Muscle of back (tissue), 11 donors: Measurements from ENCODE around the gene PCDHGA1. TPM values are rescaled to one million over a fixed set of nuclear protein-coding genes. Genes with fewer than 3 reads are reported as not detected.
A peak's percentile ranks its signal among the peaks of the same experiment; 100 is the strongest.
"Not testable (repeated sequence)": the region's sequence is repeated elsewhere in the genome, so short reads cannot be mapped to it uniquely, and the experiment has no call there.

Experiments
- DNase-seq, 3 donors: peaks; one replicate each; pipeline versions ENCODE4 v3.0.0 to v3.0.0-alpha.2; 2013
- polyA plus RNA-seq, 10 donors: library from polyadenylated mRNA; unstranded; fragments of 120-200 nt; gene quantifications; one replicate each; pipeline ENCODE4 v1.2.1, GENCODE V29; 2013; ENCODE audit not compliant: insufficient read length in 10 of 10

PCDHGA1 gene
- polyA plus RNA-seq, 10 donors, result 0.38 to 0.64 (median 0.54) TPM

- no peak for DNase-seq
Measured at GRCh38 chr5:141345327-141345726, 15.0 kb downstream of the PCDHGA1 start.

DNA sequence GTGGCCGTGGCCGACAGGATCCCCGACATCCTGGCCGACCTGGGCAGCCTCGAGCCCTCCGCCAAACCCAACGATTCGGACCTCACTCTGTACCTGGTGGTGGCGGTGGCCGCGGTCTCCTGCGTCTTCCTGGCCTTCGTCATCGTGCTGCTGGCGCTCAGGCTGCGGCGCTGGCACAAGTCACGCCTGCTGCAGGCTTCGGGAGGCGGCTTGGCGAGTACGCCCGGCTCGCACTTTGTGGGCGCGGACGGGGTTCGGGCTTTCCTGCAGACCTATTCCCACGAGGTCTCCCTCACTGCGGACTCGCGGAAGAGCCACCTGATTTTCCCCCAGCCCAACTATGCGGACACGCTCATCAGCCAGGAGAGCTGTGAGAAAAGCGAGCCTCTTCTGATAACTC lies 15.7 kb downstream of the PCDHGA1 start:
- DNase-seq, result not testable (repeated sequence)

GRCh38 chr5:141349917-141350619 lies 19.8 kb downstream of the PCDHGA1 start, which contains the start of gene PCDHGB1:
TSS of gene PCDHGB1 (plus strand) at chr5:141350099. CDS start at chr5:141350261, 162 bp downstream.
- DNase-seq, result no peak

DNA sequence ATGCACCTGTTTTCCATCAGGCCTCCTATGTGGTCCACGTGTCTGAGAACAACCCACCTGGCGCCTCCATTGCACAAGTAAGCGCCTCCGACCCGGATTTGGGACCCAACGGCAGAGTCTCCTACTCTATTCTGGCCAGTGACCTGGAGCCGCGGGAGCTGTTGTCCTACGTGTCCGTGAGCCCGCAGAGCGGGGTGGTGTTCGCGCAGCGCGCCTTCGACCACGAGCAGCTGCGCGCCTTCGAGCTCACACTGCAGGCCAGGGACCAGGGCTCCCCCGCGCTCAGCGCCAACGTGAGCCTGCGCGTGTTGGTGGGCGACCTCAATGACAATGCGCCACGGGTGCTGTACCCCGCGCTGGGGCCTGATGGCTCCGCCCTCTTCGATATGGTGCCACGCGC lies 21.3 kb downstream of the PCDHGA1 start:
- no peak for DNase-seq

- DNase-seq, result no peak
Measured at GRCh38 chr5:141354900-141355469, 24.7 kb downstream of the PCDHGA1 start, which contains the start of gene PCDHGA4. TSS of gene PCDHGA4 (plus strand) at chr5:141355021. CDS start at chr5:141355108, 87 bp downstream.

GRCh38 chr5:141355641-141356040 lies 25.3 kb downstream of the PCDHGA1 start:
- no peak for DNase-seq

DNA sequence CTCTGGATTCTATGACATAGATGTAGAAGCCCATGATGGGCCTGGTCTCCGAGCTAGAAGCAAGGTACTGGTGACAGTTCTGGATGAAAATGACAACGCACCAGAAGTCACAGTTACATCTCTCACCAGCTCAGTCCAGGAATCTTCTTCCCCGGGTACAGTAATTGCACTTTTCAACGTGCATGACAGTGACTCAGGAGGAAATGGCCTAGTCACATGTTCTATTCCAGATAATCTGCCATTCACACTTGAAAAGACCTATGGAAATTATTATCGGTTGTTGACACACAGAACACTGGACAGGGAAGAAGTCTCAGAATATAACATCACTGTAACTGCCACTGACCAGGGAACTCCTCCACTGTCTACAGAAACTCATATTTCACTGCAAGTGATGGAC lies 25.8 kb downstream of the PCDHGA1 start:
- no peak for DNase-seq

- DNase-seq, result no peak
Measured at GRCh38 chr5:141356950-141357349, 26.6 kb downstream of the PCDHGA1 start.

- DNase-seq, result peak in 1 of 3 donors; percentile 11
Measured at GRCh38 chr5:141359790-141360426, 29.6 kb downstream of the PCDHGA1 start, which contains the start of gene PCDHGB2. TSS of gene PCDHGB2 (plus strand) at chr5:141359994. CDS start at chr5:141360136, 142 bp downstream.

GRCh38 chr5:141360685-141361084 lies 30.4 kb downstream of the PCDHGA1 start:
- DNase-seq, result no peak

- DNase-seq, result no peak
Measured at GRCh38 chr5:141362719-141363118, 32.4 kb downstream of the PCDHGA1 start.

GRCh38 chr5:141363952-141364660 lies 33.8 kb downstream of the PCDHGA1 start, which contains the start of gene PCDHGA5:
TSS of gene PCDHGA5 (plus strand) at chr5:141364162. CDS start at chr5:141364331, 169 bp downstream.
- peak in 1 of 3 donors; percentile 17 for DNase-seq

DNA sequence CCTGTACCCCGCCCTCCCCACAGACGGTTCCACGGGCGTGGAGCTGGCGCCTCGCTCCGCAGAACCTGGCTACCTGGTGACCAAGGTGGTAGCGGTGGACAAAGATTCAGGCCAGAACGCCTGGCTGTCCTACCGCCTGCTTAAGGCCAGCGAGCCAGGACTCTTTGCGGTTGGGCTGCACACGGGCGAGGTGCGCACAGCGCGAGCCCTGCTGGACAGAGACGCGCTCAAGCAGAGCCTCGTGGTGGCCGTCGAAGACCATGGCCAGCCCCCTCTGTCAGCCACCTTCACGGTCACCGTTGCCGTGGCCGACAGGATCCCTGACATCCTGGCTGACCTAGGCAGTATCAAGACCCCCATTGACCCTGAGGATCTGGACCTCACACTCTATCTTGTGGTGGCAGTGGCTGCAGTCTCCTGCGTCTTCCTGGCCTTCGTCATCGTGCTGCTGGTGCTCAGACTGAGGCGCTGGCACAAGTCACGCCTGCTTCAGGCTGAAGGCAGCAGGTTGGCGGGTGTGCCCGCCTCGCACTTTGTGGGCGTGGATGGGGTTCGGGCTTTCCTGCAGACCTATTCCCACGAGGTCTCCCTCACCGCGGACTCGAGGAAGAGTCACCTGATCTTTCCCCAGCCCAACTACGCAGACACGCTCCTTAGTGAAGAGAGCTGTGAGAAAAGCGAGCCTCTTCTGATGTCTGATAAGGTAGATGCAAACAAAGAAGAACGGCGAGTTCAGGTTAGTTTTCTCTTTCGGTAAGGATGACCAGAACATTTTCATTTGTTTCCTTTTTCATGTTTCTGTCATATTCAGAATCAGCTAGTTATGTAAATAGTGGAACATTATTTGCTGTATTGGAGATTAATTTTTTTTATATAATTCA lies 35.9 kb downstream of the PCDHGA1 start:
- no peak for DNase-seq

DNA sequence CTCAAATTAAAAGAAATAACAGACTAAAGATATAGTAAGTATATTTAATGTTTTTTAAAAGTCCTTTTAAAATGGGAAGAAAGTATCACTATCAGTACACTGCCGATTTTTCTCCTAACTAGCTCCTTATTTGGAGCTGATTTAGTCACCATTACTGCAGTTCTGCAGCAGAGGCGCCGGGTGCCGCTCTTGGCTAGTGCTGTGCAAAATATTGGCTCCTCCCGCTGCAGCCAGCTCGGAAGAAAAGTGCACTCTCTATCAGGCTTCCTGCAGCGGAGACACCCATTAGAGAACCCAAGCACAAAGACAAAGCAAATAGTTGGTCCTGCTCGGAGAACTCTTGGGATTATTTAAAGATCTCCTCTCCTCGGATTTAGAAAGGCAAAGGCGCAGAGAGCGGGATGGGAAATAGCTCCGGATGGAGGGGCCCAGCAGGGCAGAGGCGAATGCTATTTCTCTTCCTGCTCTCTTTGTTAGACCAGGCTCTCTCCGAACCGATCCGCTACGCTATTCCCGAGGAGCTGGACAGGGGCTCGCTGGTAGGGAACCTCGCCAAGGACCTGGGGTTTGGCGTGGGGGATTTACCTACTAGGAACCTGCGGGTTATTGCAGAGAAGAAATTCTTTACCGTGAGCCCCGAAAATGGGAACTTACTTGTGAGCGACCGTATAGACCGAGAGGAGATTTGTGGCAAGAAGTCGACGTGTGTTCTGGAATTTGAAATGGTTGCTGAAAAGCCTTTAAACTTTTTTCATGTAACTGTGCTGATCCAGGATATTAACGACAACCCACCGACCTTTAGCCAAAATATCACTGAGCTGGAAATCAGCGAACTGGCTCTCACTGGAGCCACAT lies 39.9 kb downstream of the PCDHGA1 start, which contains the start of gene PCDHGB3:
Gene PCDHGB3 (plus strand): TSS at position 249 of the 855 bp plus-strand sequence. CDS start 153 bp downstream, at position 402.
- DNase-seq, result peak in 1 of 3 donors; percentile 17

GRCh38 chr5:141371572-141372475 lies 41.5 kb downstream of the PCDHGA1 start:
- no peak for DNase-seq

DNA sequence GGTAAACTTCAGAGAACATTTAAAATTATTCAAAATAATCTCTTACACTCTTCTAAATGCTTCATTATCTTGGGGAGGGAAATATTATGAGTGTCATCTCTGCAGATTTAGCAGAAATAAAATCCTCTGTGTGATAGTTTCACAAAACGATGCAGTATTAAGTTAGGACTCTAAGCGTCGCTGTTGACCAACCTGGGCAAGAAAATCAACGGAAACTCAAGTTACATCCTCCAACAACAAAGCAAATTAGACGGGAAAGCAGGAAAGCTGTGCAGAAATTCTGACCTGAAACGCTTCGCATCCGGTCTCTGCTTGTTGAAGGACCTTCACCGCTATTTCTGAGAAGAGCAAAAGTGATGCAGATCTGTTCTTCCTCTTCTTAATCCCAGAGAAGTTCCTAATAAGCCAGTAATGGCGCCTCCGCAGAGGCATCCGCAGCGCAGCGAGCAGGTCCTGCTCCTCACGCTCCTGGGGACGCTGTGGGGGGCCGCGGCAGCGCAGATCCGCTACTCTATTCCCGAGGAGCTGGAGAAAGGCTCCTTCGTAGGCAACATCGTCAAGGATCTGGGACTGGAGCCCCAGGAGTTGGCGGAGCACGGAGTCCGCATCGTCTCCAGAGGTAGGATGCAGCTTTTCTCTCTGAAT lies 43.5 kb downstream of the PCDHGA1 start, which contains the start of gene PCDHGA6:
Gene PCDHGA6 (plus strand): TSS at position 219 of the 645 bp plus-strand sequence. CDS start 193 bp downstream, at position 412.
- DNase-seq, result peak in 1 of 3 donors; percentile 14

DNA sequence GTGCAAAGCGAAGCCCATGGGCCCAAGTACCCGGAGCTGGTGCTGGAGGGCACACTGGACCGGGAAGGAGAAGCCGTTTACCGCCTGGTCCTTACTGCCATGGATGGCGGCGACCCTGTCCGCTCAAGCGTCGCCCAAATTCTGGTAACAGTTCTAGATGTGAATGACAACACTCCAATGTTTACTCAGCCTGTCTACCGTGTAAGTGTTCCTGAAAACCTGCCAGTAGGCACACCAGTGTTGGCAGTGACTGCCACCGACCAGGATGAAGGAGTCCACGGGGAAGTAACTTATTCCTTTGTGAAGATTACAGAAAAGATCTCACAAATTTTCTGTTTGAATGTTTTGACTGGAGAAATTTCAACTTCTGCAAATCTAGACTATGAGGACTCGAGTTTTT lies 44.3 kb downstream of the PCDHGA1 start:
- DNase-seq, result no peak
